Mucosa of descending colon (tissue), 3 donors: ENCODE results near the gene MYBL2. TPM values are rescaled to one million over a fixed set of nuclear protein-coding genes. Genes with fewer than 3 reads are reported as not detected.

Source experiments
- ATAC-seq: fragments of 200-7000 bp; cut with Tn5 transposase; one replicate; pipeline ENCODE4 v1.9.1; 2020; ENCODE audit warnings: mild to moderate bottlenecking, moderate library complexity
- DNase-seq, 3 donors: peaks; one replicate each; pipeline ENCODE4 v3.0.0-alpha.2; 2020
- H3K36me3 ChIP-seq: fragments of 200-600 bp; one replicate; pipeline ENCODE4 v1.8.0; 2021; ENCODE audit warnings: low read depth, mild to moderate bottlenecking
- H3K4me1 ChIP-seq: fragments of 200-600 bp; one replicate; pipeline ENCODE4 v1.8.0; 2021; ENCODE audit warnings: low read depth, mild to moderate bottlenecking
- H3K4me3 ChIP-seq: fragments of 200-600 bp; one replicate; pipeline ENCODE4 v1.8.0; 2021; ENCODE audit warnings: mild to moderate bottlenecking
- H3K9me3 ChIP-seq: fragments of 200-600 bp; one replicate; pipeline ENCODE4 v1.8.0; 2021; ENCODE audit warnings: mild to moderate bottlenecking
- intact Hi-C, 2 donors: fragments of 100-400 bp; cut with DNase I in 1 of 2; cut with micrococcal nuclease in 1 of 2; formaldehyde crosslinking; loops; one replicate each; pipeline versions ENCODE4 v1.11.0 to v1.11.1; 2022; cut with DNase I, micrococcal nuclease
- total RNA-seq, 3 donors: library from RNA; stranded (reverse); fragmentation: NEBNext Ultra II Directional in 2 of 3; extraction: Animal tissue kit (Norgen Biotek cat#: 25700) in 2 of 3; gene quantifications; one replicate each; pipeline versions ENCODE4 v1.2.1 to v1.2.4, GENCODE V29; 2021 to 2023
- TF ChIP-seq, protein P1 (sequence below): fragments of 200-600 bp; IDR thresholded peaks from one replicate; pipeline ENCODE4 v1.8.0; 2022; ENCODE audit warnings: antibody characterized with exemption, mild to moderate bottlenecking
- donor health status: DM: no; HTN: no; CAD: no; lungs with moderate emphysema.
- donor health status: DM: no; HTN: no; CAD: no.
- donor health status: DM: no; HTN: yes; CAD: no.

The MYBL2 gene
- total RNA-seq, 3 donors from 2014 or later: 1.9 to 19.5 (median 5.1) TPM

DNA sequence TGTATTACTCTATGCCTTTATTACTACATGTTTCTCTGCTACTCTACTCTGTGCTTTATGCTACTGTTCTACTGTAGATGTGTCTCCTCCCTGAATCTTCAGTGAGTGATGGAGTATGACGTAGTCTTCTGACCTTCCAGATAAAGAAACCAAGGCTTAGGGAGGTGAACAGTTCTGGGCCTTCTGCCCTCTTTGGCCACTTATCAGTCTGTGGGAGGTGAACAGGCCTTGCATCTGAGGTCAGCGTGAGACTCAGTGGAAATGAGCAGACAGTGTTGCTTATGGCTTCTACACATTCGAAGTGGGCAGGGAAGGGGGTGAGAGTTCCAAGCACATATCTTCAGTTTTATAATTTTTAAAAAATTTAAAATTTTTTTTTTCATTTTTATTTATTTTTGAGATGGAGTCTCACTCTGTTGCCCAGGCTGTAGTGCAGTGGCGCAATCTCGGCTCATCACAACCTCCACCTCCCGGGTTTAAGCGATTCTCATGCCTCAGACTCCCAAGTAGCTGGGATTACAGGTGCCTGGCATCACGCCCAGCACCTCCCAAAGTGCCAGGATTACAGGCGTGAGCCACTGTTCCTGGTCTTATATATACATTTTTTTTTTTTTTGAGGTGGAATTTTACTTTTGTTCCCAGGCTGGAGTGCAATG is 24.2 kb downstream of the MYBL2 start:
- TF ChIP-seq, protein P1, sequence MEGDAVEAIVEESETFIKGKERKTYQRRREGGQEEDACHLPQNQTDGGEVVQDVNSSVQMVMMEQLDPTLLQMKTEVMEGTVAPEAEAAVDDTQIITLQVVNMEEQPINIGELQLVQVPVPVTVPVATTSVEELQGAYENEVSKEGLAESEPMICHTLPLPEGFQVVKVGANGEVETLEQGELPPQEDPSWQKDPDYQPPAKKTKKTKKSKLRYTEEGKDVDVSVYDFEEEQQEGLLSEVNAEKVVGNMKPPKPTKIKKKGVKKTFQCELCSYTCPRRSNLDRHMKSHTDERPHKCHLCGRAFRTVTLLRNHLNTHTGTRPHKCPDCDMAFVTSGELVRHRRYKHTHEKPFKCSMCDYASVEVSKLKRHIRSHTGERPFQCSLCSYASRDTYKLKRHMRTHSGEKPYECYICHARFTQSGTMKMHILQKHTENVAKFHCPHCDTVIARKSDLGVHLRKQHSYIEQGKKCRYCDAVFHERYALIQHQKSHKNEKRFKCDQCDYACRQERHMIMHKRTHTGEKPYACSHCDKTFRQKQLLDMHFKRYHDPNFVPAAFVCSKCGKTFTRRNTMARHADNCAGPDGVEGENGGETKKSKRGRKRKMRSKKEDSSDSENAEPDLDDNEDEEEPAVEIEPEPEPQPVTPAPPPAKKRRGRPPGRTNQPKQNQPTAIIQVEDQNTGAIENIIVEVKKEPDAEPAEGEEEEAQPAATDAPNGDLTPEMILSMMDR: no peak
- Histone ChIP-seq H3K4me1 (no peaks in the 10 kb centered on the region), H3K4me3 (no peak overlapping the region), H3K9me3 (no peaks in the 10 kb centered on the region), H3K36me3 (no peaks in the 10 kb centered on the region)
- ATAC-seq (no peak), DNase-seq (peak in 1 of 3 donors; percentile 12)
- intact Hi-C loops: no loop called here

DNA sequence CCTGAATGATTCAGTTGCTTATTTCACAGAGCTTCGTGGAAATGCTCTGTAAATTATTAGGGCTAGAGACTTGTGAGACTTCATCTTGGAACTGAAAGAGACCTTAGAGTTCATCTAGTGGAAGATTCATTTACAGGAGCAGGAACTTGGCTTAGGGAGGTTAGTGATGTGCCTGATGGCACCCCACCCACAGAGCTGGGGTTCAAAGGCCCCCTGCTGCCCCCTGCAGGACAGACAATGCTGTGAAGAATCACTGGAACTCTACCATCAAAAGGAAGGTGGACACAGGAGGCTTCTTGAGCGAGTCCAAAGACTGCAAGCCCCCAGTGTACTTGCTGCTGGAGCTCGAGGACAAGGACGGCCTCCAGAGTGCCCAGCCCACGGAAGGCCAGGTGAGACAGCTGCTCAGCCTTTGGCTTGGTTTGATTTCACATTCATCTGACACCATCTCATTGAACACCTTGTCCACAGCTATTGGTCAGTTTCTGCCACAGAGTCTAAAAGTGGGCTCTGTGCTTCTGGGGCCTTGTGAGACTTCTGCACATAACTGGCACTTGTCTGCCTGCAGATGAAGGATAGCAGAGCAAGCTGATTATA is 25.1 kb downstream of the MYBL2 start:
- intact Hi-C loops: no loop called here
- ATAC-seq (peak; percentile 91), DNase-seq (peak; percentile 61 to 86 (median 83))
- Histone ChIP-seq H3K36me3 (no peaks in the 10 kb centered on the region), H3K9me3 (no peaks in the 10 kb centered on the region), H3K4me3 (no peak overlapping the region), H3K4me1 (no peaks in the 10 kb centered on the region)
- TF ChIP-seq, protein P1: peak; percentile 14

DNA sequence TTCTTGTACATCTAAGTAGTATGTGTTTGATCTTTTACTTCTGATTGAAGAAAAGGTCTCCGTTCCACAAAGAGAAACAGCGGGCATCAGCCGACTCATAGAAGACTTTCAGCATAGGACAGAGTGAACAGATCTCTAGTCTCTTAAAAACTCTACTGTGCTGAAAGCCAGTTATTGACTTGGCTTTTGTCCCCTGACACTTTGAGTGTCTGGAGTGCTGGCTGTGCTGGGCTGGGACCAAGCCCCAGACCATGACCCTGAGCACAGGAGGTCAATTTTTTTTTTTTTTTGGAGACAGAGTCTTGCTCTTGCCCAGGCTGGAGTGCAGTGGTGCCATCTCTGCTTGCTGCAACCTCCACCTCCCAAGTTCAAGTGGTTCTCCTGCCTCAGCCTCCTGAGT is 27.8 kb downstream of the MYBL2 start:
- intact Hi-C loops: no loop called here
- Histone ChIP-seq H3K4me3 (no peak overlapping the region), H3K4me1 (no peaks in the 10 kb centered on the region), H3K36me3 (no peaks in the 10 kb centered on the region), H3K9me3 (no peaks in the 10 kb centered on the region)
- DNase-seq (peak in 1 of 3 donors; percentile 4), ATAC-seq (no peak)
- TF ChIP-seq, protein P1: no peak

DNA sequence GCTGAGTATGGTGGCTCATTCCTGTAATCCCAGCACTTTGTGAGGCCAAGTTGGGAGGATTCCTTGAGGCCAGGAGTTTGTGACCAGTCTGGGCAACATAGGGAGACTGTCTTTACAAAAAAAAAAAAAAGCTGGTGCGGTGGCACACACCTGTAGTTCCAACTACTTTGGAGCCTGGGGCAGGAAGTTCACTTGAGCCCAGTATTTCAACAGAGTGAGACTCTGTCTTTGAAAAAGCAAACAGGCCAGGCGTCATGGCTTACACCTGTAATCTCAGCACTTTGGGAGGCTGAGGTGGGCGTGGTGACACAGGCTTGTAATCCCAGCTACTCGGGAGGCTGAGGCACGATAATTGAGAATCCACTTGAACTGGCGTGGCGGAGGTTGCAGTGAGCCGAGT is 28.7 kb downstream of the MYBL2 start:
- no peaks in the 10 kb centered on the region for H3K9me3 ChIP-seq
- DNase-seq (no peak), ATAC-seq (no peak)
- H3K4me3 ChIP-seq: no peak overlapping the region
- no peaks in the 10 kb centered on the region for H3K4me1 ChIP-seq
- intact Hi-C loops: no loop called here
- TF ChIP-seq, protein P1: no peak
- H3K36me3 ChIP-seq: no peaks in the 10 kb centered on the region

DNA sequence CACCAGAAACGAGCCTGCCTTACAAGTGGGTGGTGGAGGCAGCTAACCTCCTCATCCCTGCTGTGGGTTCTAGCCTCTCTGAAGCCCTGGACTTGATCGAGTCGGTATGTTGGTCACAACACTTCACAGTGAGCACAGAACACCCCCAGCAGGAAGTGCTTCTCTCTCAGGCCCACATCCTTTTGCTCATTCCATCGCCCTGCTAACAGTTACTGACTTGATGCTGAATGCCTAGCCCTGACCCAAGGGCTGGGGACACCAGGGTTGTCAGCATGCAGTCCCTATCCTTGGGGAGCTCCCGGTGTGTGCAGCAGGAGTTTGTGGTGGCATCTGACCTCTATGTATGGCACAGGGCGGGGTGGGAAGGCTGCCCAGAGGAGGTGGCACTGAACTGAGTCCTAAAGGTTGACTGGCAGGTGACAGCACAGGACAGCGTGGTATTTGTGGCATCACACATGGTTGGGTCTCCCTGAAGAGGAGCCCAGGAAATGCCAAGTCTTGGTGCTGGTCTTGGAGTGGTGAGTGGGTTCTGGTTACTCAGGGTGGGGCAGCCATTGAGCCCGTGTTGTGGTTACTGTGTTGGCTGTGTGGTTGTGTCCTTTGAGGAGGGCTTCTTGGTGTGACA is 33.1 kb downstream of the MYBL2 start:
- intact Hi-C loops: no loop called here
- H3K4me3 ChIP-seq: no peak overlapping the region
- DNase-seq (no peak), ATAC-seq (no peak)
- no peaks in the 10 kb centered on the region for H3K9me3 ChIP-seq
- no peaks in the 10 kb centered on the region for H3K4me1 ChIP-seq
- H3K36me3 ChIP-seq: no peaks in the 10 kb centered on the region
- TF ChIP-seq, protein P1: no peak
